Endodermal cell (in vitro differentiated cells): ENCODE results near the gene KIAA1614. TPM values are rescaled to one million over a fixed set of nuclear protein-coding genes. Genes with fewer than 3 reads are reported as not detected.

Experiments used
- DNase-seq: peaks from one replicate; pipeline ENCODE4 v3.0.0-alpha.2; 2017
- H3K27ac ChIP-seq: 2 replicates; pipeline ENCODE4 v1.5.1; 2013; ENCODE audit warnings: mild to moderate bottlenecking, low read depth, low read length, moderate library complexity
- H3K27me3 ChIP-seq: 2 replicates; pipeline ENCODE4 v1.6.1; 2013; ENCODE audit warnings: mild to moderate bottlenecking, low read length, moderate library complexity; ENCODE audit not compliant: insufficient read depth, control insufficient read depth, poor library complexity, severe bottlenecking
- H3K36me3 ChIP-seq: 2 replicates; pipeline ENCODE4 v1.7.0; 2013; ENCODE audit warnings: mild to moderate bottlenecking, low read length, moderate library complexity; ENCODE audit not compliant: control insufficient read depth, insufficient read depth
- H3K4me1 ChIP-seq: one replicate; pipeline ENCODE4 v1.7.0; 2013; ENCODE audit warnings: low read length; ENCODE audit not compliant: control insufficient read depth, insufficient read depth
- H3K4me3 ChIP-seq: 2 replicates; pipeline ENCODE4 v1.5.1; 2013; ENCODE audit warnings: mild to moderate bottlenecking, low read length, moderate library complexity
- H3K9ac ChIP-seq: 2 replicates; pipeline ENCODE4 v1.6.1; 2013; ENCODE audit warnings: mild to moderate bottlenecking, low read length, moderate library complexity; ENCODE audit not compliant: poor library complexity, severe bottlenecking; ENCODE audit errors: extremely low read depth
- H3K9me3 ChIP-seq: 2 replicates; pipeline ENCODE4 v1.6.1; 2013; ENCODE audit warnings: mild to moderate bottlenecking, low read length, moderate library complexity; ENCODE audit not compliant: control insufficient read depth
- H3K27ac Mint-ChIP-seq: 2 replicates; pipeline ENCODE4 v1.8.0; 2020; ENCODE audit warnings: mixed read lengths
- H3K27me3 Mint-ChIP-seq: 2 replicates; pipeline ENCODE4 v1.8.0; 2021; ENCODE audit warnings: mild to moderate bottlenecking, mixed read lengths; ENCODE audit not compliant: insufficient read depth
- H3K36me3 Mint-ChIP-seq: 2 replicates; pipeline ENCODE4 v1.8.0; 2020; ENCODE audit warnings: low read depth, mixed read lengths
- H3K4me1 Mint-ChIP-seq: 2 replicates; pipeline ENCODE4 v1.8.0; 2020; ENCODE audit warnings: mixed read lengths
- H3K4me3 Mint-ChIP-seq: 2 replicates; pipeline ENCODE4 v1.8.0; 2020; ENCODE audit warnings: mild to moderate bottlenecking, moderate library complexity, mixed read lengths
- H3K9me3 Mint-ChIP-seq: 2 replicates; pipeline ENCODE4 v1.8.0; 2020; ENCODE audit warnings: mild to moderate bottlenecking, mixed read lengths
- WGBS, 2 experiments: methylation state at CpG; one replicate each; pipeline versions ENCODE4 v1.1.5 to v1.1.7; 2013; ENCODE audit warnings: missing lambda C conversion rate in 2 of 2, mixed read lengths in 1 of 2; ENCODE audit not compliant: insufficient coverage in 1 of 2, insufficient read length in 1 of 2; 5-methylcytosine and 5-hydroxymethylcytosine counted together
- total RNA-seq, 2 donors: library from RNA; stranded (reverse); fragmentation: NEBNext Ultra II Directional in 1 of 2; extraction: Animal tissue kit (Norgen Biotek cat#: 25700) in 1 of 2; gene quantifications; 2 replicates in 1 of 2; 3 replicates in 1 of 2; pipeline ENCODE4 v1.2.1, GENCODE V29; 2021
- TF ChIP-seq, protein P1 (sequence below): fragments of 200-600 bp; sonication (generic); conservative IDR thresholded peaks from 2 replicates; pipeline ENCODE4 v1.5.0; 2021; ENCODE audit warnings: antibody characterized with exemption, mild to moderate bottlenecking

The KIAA1614 gene
- total RNA-seq, 2 donors from 2014 or later = 3.3 to 5.8 TPM

DNA sequence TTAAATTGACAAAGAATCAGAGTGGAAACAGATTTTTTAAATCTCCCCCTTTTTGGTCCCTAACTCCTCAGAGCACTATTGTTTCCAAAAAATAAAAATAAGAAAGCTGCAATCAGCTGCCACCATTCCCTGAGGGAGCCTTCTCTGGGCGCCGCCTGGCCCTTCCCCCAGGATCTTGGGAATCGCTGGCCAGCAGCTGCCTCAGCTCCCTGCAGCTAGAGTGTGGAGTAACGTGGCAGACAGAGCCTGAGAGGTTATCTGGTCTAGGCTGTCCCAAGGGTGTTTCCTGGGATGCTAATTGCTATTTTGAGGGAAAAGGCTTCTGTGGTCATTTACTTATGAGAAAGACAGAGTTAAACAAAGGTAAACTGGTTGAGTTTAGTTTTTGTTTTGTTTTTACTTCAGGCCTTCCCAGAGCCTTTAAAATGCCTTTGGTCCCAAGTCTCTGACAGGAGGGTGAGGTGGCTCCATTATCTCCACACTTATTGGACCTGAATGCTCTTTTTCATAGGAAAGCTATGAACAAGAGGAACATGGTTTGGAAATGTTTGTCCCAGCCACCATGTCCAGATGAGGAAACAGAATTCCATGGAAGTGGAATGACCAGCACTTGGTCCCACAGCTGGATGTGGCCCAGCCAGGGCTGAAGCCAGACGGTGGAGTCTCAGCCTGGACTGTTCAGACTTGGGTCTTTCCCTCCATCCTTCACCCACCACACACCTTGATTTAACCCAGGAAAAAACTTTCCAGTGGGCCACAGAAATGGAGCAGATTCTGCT is 14.1 kb upstream of the KIAA1614 start:
- Histone ChIP-seq H3K27me3 (no peaks in the 10 kb centered on the region), H3K4me3 (no peak overlapping the region), H3K36me3 (no peaks in the 10 kb centered on the region), H3K27ac (no peak overlapping the region), H3K9me3 (no peaks in the 10 kb centered on the region), H3K4me1 (peaks cover 18% of the 10 kb centered on the region), H3K9ac (peak overlapping the region; percentile 32)
- no peaks in the 10 kb centered on the region for H3K9me3 Mint-ChIP-seq
- H3K4me1 Mint-ChIP-seq = peaks cover 24% of the 10 kb centered on the region
- DNase-seq = peak; percentile 76
- no peak overlapping the region for H3K4me3 Mint-ChIP-seq
- no peak overlapping the region for H3K27ac Mint-ChIP-seq
- TF ChIP-seq, protein P1, sequence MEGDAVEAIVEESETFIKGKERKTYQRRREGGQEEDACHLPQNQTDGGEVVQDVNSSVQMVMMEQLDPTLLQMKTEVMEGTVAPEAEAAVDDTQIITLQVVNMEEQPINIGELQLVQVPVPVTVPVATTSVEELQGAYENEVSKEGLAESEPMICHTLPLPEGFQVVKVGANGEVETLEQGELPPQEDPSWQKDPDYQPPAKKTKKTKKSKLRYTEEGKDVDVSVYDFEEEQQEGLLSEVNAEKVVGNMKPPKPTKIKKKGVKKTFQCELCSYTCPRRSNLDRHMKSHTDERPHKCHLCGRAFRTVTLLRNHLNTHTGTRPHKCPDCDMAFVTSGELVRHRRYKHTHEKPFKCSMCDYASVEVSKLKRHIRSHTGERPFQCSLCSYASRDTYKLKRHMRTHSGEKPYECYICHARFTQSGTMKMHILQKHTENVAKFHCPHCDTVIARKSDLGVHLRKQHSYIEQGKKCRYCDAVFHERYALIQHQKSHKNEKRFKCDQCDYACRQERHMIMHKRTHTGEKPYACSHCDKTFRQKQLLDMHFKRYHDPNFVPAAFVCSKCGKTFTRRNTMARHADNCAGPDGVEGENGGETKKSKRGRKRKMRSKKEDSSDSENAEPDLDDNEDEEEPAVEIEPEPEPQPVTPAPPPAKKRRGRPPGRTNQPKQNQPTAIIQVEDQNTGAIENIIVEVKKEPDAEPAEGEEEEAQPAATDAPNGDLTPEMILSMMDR = no peak
- H3K27me3 Mint-ChIP-seq = peaks cover 4% of the 10 kb centered on the region
- H3K36me3 Mint-ChIP-seq = no peaks in the 10 kb centered on the region
- WGBS, 2 experiments = 44 to 54% methylated on average over 4 to 5 of the region's 5 CpGs

DNA sequence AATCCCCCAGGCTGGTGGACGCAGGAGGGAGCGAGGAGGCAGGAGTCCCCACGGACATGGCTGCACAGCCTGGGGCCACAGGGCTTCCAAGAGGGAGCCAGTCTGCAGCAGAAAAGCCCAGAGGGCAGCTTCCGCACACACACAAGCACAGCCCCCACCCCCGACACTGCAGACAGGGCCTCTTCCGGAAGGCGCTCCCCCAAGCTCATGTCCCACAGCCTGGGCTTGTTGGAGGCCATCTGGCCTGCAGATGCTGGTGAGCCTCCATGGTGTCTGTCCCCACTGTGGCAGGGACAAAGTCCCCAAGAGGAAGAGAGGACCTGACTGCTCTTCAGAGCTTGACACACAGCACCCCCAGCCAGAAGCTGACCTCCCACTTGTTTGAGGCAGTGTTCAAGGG is 13.4 kb upstream of the KIAA1614 start:
- Histone ChIP-seq H3K4me1 (peaks cover 18% of the 10 kb centered on the region), H3K27me3 (no peaks in the 10 kb centered on the region), H3K27ac (no peak overlapping the region), H3K4me3 (no peak overlapping the region), H3K9me3 (no peaks in the 10 kb centered on the region), H3K9ac (no peak overlapping the region), H3K36me3 (no peaks in the 10 kb centered on the region)
- Mint-ChIP-seq H3K27ac (no peak overlapping the region), H3K9me3 (no peaks in the 10 kb centered on the region), H3K27me3 (peaks cover 4% of the 10 kb centered on the region), H3K4me1 (peaks cover 24% of the 10 kb centered on the region), H3K4me3 (no peak overlapping the region), H3K36me3 (no peaks in the 10 kb centered on the region)
- TF ChIP-seq, protein P1 = no peak
- DNase-seq = peak; percentile 41
- WGBS, 2 experiments = 78 to 95% methylated on average over 4 to 7 of the region's 7 CpGs

DNA sequence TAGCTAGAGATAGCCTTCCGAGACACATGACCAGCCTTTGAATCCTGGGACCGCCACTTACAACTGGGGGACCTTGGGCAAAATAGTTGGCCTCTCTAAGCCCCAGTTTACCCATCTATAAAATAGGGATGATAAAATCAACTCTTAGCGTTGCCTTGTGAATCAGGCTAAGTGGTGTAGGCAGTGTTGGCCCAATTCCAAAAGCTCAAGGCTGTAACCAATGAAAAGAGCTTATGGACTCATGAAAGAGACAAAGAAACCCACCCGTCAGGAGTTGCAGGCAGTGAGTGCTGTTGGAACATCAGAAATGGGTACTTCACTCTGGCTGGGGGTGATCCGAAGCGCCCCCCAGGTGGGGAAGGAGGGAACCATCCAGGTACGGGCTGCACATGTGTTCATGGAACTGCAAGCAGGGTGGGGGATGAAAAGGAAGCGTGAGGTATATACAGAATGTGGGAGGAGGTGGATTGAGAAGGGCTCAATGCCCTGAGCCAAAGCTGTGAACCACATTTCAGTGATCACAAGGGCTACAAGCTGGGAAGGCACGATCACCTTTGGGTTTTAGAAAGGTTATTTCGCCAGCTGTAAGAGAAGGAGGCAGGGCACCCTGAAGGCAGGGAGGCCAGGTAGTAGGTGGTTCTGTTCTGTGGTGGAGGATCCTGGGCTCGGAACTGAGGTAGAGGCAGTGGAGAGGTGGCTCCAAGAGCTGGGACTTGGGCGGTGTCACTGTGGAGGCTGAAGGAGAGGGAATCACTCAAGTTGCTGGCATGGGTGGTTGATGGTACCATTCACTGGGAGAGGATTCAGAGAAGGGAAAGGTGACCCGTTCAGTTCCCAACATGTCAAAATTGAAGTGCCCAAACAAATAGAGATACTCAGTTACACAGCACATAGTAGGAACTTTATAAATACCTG is 11.4 kb upstream of the KIAA1614 start:
- H3K4me3 Mint-ChIP-seq = no peak overlapping the region
- no peaks in the 10 kb centered on the region for H3K36me3 Mint-ChIP-seq
- Histone ChIP-seq H3K27me3 (no peaks in the 10 kb centered on the region), H3K9ac (no peak overlapping the region), H3K9me3 (no peaks in the 10 kb centered on the region), H3K4me1 (peaks cover 18% of the 10 kb centered on the region), H3K36me3 (no peaks in the 10 kb centered on the region), H3K27ac (no peak overlapping the region), H3K4me3 (no peak overlapping the region)
- TF ChIP-seq, protein P1 = no peak
- no peak overlapping the region for H3K27ac Mint-ChIP-seq
- H3K4me1 Mint-ChIP-seq = peaks cover 24% of the 10 kb centered on the region
- peak; percentile 28 for DNase-seq
- H3K9me3 Mint-ChIP-seq = no peaks in the 10 kb centered on the region
- 84 to 87% methylated on average over 7 to 13 of the region's 13 CpGs for WGBS, 2 experiments
- peaks cover 4% of the 10 kb centered on the region for H3K27me3 Mint-ChIP-seq
